Testis (tissue), 2 donors: ENCODE measurements around the gene FGF3.

Experiments used
- POLR2A ChIP-seq: fragments of 450-650 bp; IDR thresholded peaks from one replicate; pipeline ENCODE4 v1.6.1; 2017; ENCODE audit warnings: antibody characterized with exemption, mild to moderate bottlenecking, moderate library complexity
- TF ChIP-seq, protein P1 (sequence below), 3 experiments: fragments of 450-650 bp in 2 of 3; fragments of 200-600 bp in 1 of 3; sonication (generic) in 1 of 3; IDR thresholded peaks; one replicate each; pipeline ENCODE4 v1.5.1; 2016 to 2019; ENCODE audit warnings: antibody characterized with exemption in 3 of 3, mild to moderate bottlenecking in 2 of 3, moderate library complexity in 1 of 3

DNA sequence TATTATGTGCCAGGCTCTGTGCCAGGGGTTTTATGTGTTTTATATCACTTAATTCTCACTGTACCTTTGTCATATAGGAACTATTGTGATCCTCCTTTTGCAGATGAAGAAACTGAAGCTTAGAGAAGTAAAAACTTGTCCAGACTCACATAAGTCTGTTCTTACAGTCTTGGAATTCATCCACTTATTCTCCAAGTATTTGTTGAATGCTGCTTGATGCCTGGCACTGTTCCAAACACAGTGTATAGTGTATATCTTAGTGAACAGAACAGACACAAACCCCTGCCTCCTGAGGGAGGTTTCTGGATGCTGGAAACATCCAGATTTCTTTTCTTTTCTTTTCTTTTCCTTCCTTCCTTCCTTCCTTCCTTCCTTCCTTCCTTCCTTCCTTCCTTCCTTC lies 29.0 kb upstream of the FGF3 start:
- TF ChIP-seq, protein P1, sequence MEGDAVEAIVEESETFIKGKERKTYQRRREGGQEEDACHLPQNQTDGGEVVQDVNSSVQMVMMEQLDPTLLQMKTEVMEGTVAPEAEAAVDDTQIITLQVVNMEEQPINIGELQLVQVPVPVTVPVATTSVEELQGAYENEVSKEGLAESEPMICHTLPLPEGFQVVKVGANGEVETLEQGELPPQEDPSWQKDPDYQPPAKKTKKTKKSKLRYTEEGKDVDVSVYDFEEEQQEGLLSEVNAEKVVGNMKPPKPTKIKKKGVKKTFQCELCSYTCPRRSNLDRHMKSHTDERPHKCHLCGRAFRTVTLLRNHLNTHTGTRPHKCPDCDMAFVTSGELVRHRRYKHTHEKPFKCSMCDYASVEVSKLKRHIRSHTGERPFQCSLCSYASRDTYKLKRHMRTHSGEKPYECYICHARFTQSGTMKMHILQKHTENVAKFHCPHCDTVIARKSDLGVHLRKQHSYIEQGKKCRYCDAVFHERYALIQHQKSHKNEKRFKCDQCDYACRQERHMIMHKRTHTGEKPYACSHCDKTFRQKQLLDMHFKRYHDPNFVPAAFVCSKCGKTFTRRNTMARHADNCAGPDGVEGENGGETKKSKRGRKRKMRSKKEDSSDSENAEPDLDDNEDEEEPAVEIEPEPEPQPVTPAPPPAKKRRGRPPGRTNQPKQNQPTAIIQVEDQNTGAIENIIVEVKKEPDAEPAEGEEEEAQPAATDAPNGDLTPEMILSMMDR (IDR thresholded peaks at IDR 0.05), result no peak
- no peak for TF ChIP-seq POLR2A
